GM19324 (cell line): ENCODE data around the gene KIAA1191.
"Not testable (repeated sequence)": the region's sequence is repeated elsewhere in the genome, so short reads cannot be mapped to it uniquely, and the experiment has no call there.

Experiments used
- ATAC-seq: cut with Tn5 transposase; IDR thresholded peaks from one replicate; pipeline ENCODE4 v1.9.1; 2021; ENCODE audit warnings: mild to moderate bottlenecking, moderate library complexity; ENCODE audit not compliant: unreplicated experiment, low FRiP score

Gene KIAA1191

GRCh38 chr5:176361437-176362232, at the start of gene KIAA1191:
KIAA1191 (minus strand) TSS chr5:176361764; CDS start chr5:176359508, 2,256 bp downstream.
- ATAC-seq = peak; percentile 90

- no peak for ATAC-seq
These were observed 49.1 kb upstream of the KIAA1191 start for GRCh38 chr5:176410486-176411180.

- ATAC-seq = no peak
These were observed 48.2 kb upstream of the KIAA1191 start for GRCh38 chr5:176409765-176410164.

GRCh38 chr5:176408590-176408989, 47.0 kb upstream of the KIAA1191 start:
- ATAC-seq = no peak

GRCh38 chr5:176408252-176408573, 46.6 kb upstream of the KIAA1191 start:
- ATAC-seq = not testable (repeated sequence)

GRCh38 chr5:176407456-176408251, 46.1 kb upstream of the KIAA1191 start:
- no peak for ATAC-seq

- ATAC-seq = no peak
These were observed 45.0 kb upstream of the KIAA1191 start for GRCh38 chr5:176406436-176407052.

GRCh38 chr5:176405656-176406435, 44.3 kb upstream of the KIAA1191 start:
- ATAC-seq = no peak

- ATAC-seq = no peak
These were observed 40.0 kb upstream of the KIAA1191 start for GRCh38 chr5:176401281-176402205.

GRCh38 chr5:176400382-176401156, 39.0 kb upstream of the KIAA1191 start:
- no peak for ATAC-seq

GRCh38 chr5:176397736-176398420, 36.3 kb upstream of the KIAA1191 start:
- ATAC-seq = no peak

GRCh38 chr5:176396330-176396729, 34.8 kb upstream of the KIAA1191 start:
- no peak for ATAC-seq

- ATAC-seq = no peak
These were observed 33.5 kb upstream of the KIAA1191 start for GRCh38 chr5:176394881-176395675.

GRCh38 chr5:176394096-176394495, 32.5 kb upstream of the KIAA1191 start:
- ATAC-seq = no peak

- ATAC-seq = no peak
These were observed 31.0 kb upstream of the KIAA1191 start for GRCh38 chr5:176392526-176392925.

- ATAC-seq = no peak
These were observed 30.4 kb upstream of the KIAA1191 start for GRCh38 chr5:176391999-176392398.

- ATAC-seq = no peak
These were observed 29.9 kb upstream of the KIAA1191 start for GRCh38 chr5:176391479-176391878.
